ENCODE results near the gene OSBPL9. TPM values are rescaled to one million over a fixed set of nuclear protein-coding genes. Genes with fewer than 3 reads are reported as not detected.
"Not testable (repeated sequence)": the region's sequence is repeated elsewhere in the genome, so short reads cannot be mapped to it uniquely, and the experiment has no call there.

The OSBPL9 gene
- total RNA-seq, 2 experiments from 2014 or later: 40.0 to 42.7 TPM

GRCh38 chr1:51646592-51646991, 29.7 kb downstream of the OSBPL9 start:
- H3K4me3 Mint-ChIP-seq; H3K4me1 Mint-ChIP-seq; DNase-seq; H3K27ac Mint-ChIP-seq; H3K9me3 Mint-ChIP-seq; H3K27me3 Mint-ChIP-seq; POLR2A ChIA-PET; H3K36me3 Mint-ChIP-seq (ENCODE audit: low read depth); CTCF ChIA-PET: not testable (repeated sequence)

- DNase-seq: no peak
- H3K4me1 Mint-ChIP-seq: no peaks in the 10 kb centered on the region
- no peaks in the 10 kb centered on the region for H3K9me3 Mint-ChIP-seq
- CTCF ChIA-PET: no interaction called here
- no peak overlapping the region for H3K4me3 Mint-ChIP-seq
- POLR2A ChIA-PET: no interaction called here
- H3K27ac Mint-ChIP-seq: no peak overlapping the region
- no peaks in the 10 kb centered on the region for H3K27me3 Mint-ChIP-seq
- no peaks in the 10 kb centered on the region for H3K36me3 Mint-ChIP-seq (ENCODE audit: low read depth)
Measured at GRCh38 chr1:51648180-51649109, 31.6 kb downstream of the OSBPL9 start.

- no peak for DNase-seq
- Mint-ChIP-seq H3K9me3 (no peaks in the 10 kb centered on the region), H3K27me3 (no peaks in the 10 kb centered on the region), H3K4me1 (no peaks in the 10 kb centered on the region), H3K4me3 (no peak overlapping the region), H3K36me3 (ENCODE audit: low read depth) (peaks cover 1% of the 10 kb centered on the region), H3K27ac (no peak overlapping the region)
- ChIA-PET POLR2A (no interaction called here), CTCF (no interaction called here)
Measured at GRCh38 chr1:51649593-51650091, 32.8 kb downstream of the OSBPL9 start.

- no peak for DNase-seq
- no peaks in the 10 kb centered on the region for H3K4me1 Mint-ChIP-seq
- ChIA-PET CTCF (no interaction called here), POLR2A (no interaction called here)
- H3K9me3 Mint-ChIP-seq: no peaks in the 10 kb centered on the region
- peaks cover 2% of the 10 kb centered on the region for H3K36me3 Mint-ChIP-seq (ENCODE audit: low read depth)
- no peak overlapping the region for H3K27ac Mint-ChIP-seq
- H3K4me3 Mint-ChIP-seq: no peak overlapping the region
- H3K27me3 Mint-ChIP-seq: no peaks in the 10 kb centered on the region
Measured at GRCh38 chr1:51650198-51650597, 33.3 kb downstream of the OSBPL9 start.

- Mint-ChIP-seq H3K27ac (no peak overlapping the region), H3K4me1 (no peaks in the 10 kb centered on the region), H3K9me3 (no peaks in the 10 kb centered on the region), H3K27me3 (no peaks in the 10 kb centered on the region), H3K36me3 (ENCODE audit: low read depth) (peaks cover 5% of the 10 kb centered on the region), H3K4me3 (no peak overlapping the region)
- ChIA-PET POLR2A (no interaction called here), CTCF (no interaction called here)
- DNase-seq: no peak
Measured at GRCh38 chr1:51651552-51651942, 34.7 kb downstream of the OSBPL9 start.

- no peak overlapping the region for H3K4me3 Mint-ChIP-seq
- ChIA-PET POLR2A (interaction anchor here (0.6 kb wide), 1 partner anchor 644 kb away, joined by 4 read pairs; no protein-coding TSS in a partner anchor), CTCF (interaction anchor here (0.5 kb wide), 1 partner anchor 8 kb away, joined by 4 read pairs; no protein-coding TSS in a partner anchor)
- no peak overlapping the region for H3K27ac Mint-ChIP-seq
- no peaks in the 10 kb centered on the region for H3K9me3 Mint-ChIP-seq
- H3K4me1 Mint-ChIP-seq: no peaks in the 10 kb centered on the region
- no peaks in the 10 kb centered on the region for H3K27me3 Mint-ChIP-seq
- no peak for DNase-seq
- H3K36me3 Mint-ChIP-seq (ENCODE audit: low read depth): peaks cover 5% of the 10 kb centered on the region
Measured at GRCh38 chr1:51652599-51652998, 35.7 kb downstream of the OSBPL9 start.

GRCh38 chr1:51653127-51653526, 36.2 kb downstream of the OSBPL9 start:
- Mint-ChIP-seq H3K9me3 (no peaks in the 10 kb centered on the region), H3K4me1 (no peaks in the 10 kb centered on the region), H3K4me3 (no peak overlapping the region), H3K27ac (no peak overlapping the region), H3K27me3 (no peaks in the 10 kb centered on the region), H3K36me3 (ENCODE audit: low read depth) (peaks cover 5% of the 10 kb centered on the region)
- no peak for DNase-seq
- CTCF ChIA-PET: interaction anchor here (0.5 kb wide), 1 partner anchor 9 kb away, joined by 4 read pairs; no protein-coding TSS in a partner anchor
- POLR2A ChIA-PET: no interaction called here

GRCh38 chr1:51654000-51654399, 37.1 kb downstream of the OSBPL9 start:
- Mint-ChIP-seq H3K27ac (no peak overlapping the region), H3K4me1 (no peaks in the 10 kb centered on the region), H3K36me3 (ENCODE audit: low read depth) (peaks cover 5% of the 10 kb centered on the region)

GRCh38 chr1:51656374-51656773, 39.5 kb downstream of the OSBPL9 start:
- Mint-ChIP-seq H3K4me1 (no peaks in the 10 kb centered on the region), H3K9me3 (no peaks in the 10 kb centered on the region), H3K36me3 (ENCODE audit: low read depth) (peaks cover 5% of the 10 kb centered on the region), H3K4me3 (no peak overlapping the region), H3K27me3 (no peaks in the 10 kb centered on the region), H3K27ac (no peak overlapping the region)
- POLR2A ChIA-PET: no interaction called here
- CTCF ChIA-PET: interaction anchor here (0.9 to 1.1 kb wide), 3 partner anchors 10 to 140 kb away, joined by 3 read pairs; no protein-coding TSS in a partner anchor
- no peak for DNase-seq

More at GRCh38 chr1:51654000-51654399, 37.1 kb downstream of the OSBPL9 start:
- H3K9me3 Mint-ChIP-seq: no peaks in the 10 kb centered on the region
- H3K4me3 Mint-ChIP-seq: no peak overlapping the region
- DNase-seq: no peak
- no peaks in the 10 kb centered on the region for H3K27me3 Mint-ChIP-seq
- ChIA-PET CTCF (no interaction called here), POLR2A (no interaction called here)

- DNase-seq: no peak
- ChIA-PET POLR2A (no interaction called here), CTCF (no interaction called here)
- Mint-ChIP-seq H3K4me1 (no peaks in the 10 kb centered on the region), H3K4me3 (no peak overlapping the region), H3K9me3 (no peaks in the 10 kb centered on the region), H3K27ac (no peak overlapping the region), H3K36me3 (ENCODE audit: low read depth) (no peaks in the 10 kb centered on the region), H3K27me3 (no peaks in the 10 kb centered on the region)
Measured at GRCh38 chr1:51660580-51660979, 43.7 kb downstream of the OSBPL9 start.

- Mint-ChIP-seq H3K36me3 (ENCODE audit: low read depth) (no peaks in the 10 kb centered on the region), H3K4me3 (no peak overlapping the region), H3K27ac (no peak overlapping the region), H3K9me3 (no peaks in the 10 kb centered on the region), H3K4me1 (no peaks in the 10 kb centered on the region), H3K27me3 (no peaks in the 10 kb centered on the region)
- POLR2A ChIA-PET: no interaction called here
- no peak for DNase-seq
- CTCF ChIA-PET: interaction anchor here (0.6 kb wide), 1 partner anchor 425 kb away, joined by 3 read pairs; the partner anchor contains the start of gene RNF11
Measured at GRCh38 chr1:51661081-51661518, 44.2 kb downstream of the OSBPL9 start.

- H3K36me3 Mint-ChIP-seq (ENCODE audit: low read depth): no peaks in the 10 kb centered on the region
- POLR2A ChIA-PET: no interaction called here
- H3K4me1 Mint-ChIP-seq: no peaks in the 10 kb centered on the region
- no peaks in the 10 kb centered on the region for H3K27me3 Mint-ChIP-seq
- no peaks in the 10 kb centered on the region for H3K9me3 Mint-ChIP-seq
- no peak overlapping the region for H3K27ac Mint-ChIP-seq
- CTCF ChIA-PET: no interaction called here
- no peak for DNase-seq
- H3K4me3 Mint-ChIP-seq: no peak overlapping the region
Measured at GRCh38 chr1:51663105-51663504, 46.2 kb downstream of the OSBPL9 start.

GRCh38 chr1:51663721-51664120, 46.8 kb downstream of the OSBPL9 start:
- POLR2A ChIA-PET: no interaction called here
- Mint-ChIP-seq H3K9me3 (no peaks in the 10 kb centered on the region), H3K4me3 (no peak overlapping the region), H3K27me3 (no peaks in the 10 kb centered on the region), H3K36me3 (ENCODE audit: low read depth) (no peaks in the 10 kb centered on the region), H3K27ac (no peak overlapping the region), H3K4me1 (no peaks in the 10 kb centered on the region)
- CTCF ChIA-PET: no interaction called here
- DNase-seq: no peak
